ENCODE data around the gene CALN1.
"Not testable (repeated sequence)": the region's sequence is repeated elsewhere in the genome, so short reads cannot be mapped to it uniquely, and the experiment has no call there.

The CALN1 gene

GRCh38 chr7:72087926-72088325, 324.2 kb downstream of the CALN1 start:
- DNase-seq, result no peak

GRCh38 chr7:72080865-72081510, 331.1 kb downstream of the CALN1 start:
- DNase-seq, result no peak

GRCh38 chr7:72080341-72080766, 331.8 kb downstream of the CALN1 start:
- DNase-seq, result peak in 1 of 14 donors; percentile 18

GRCh38 chr7:72078856-72079255, 333.3 kb downstream of the CALN1 start:
- no peak for DNase-seq

GRCh38 chr7:72078301-72078700, 333.8 kb downstream of the CALN1 start:
- DNase-seq, result peak in 1 of 14 donors; percentile 72

GRCh38 chr7:72077786-72078185, 334.4 kb downstream of the CALN1 start:
- peak in 1 of 14 donors; percentile 26 for DNase-seq

- DNase-seq, result no peak
These were observed 339.2 kb downstream of the CALN1 start for GRCh38 chr7:72072901-72073300.

- DNase-seq, result peak in 1 of 14 donors; percentile 13
These were observed 342.9 kb downstream of the CALN1 start for GRCh38 chr7:72069263-72069662.

GRCh38 chr7:72065764-72066163, 346.4 kb downstream of the CALN1 start:
- not testable (repeated sequence) for DNase-seq

- no peak for DNase-seq
These were observed 347.2 kb downstream of the CALN1 start for GRCh38 chr7:72064916-72065315.

GRCh38 chr7:72063330-72063729, 348.8 kb downstream of the CALN1 start:
- DNase-seq, result peak in 1 of 14 donors; percentile 18

- DNase-seq, result no peak
These were observed 349.5 kb downstream of the CALN1 start for GRCh38 chr7:72062666-72063065.

GRCh38 chr7:72059925-72060324, 352.2 kb downstream of the CALN1 start:
- DNase-seq, result no peak

- no peak for DNase-seq
These were observed 353.6 kb downstream of the CALN1 start for GRCh38 chr7:72058579-72058978.

GRCh38 chr7:72057796-72058195, 354.3 kb downstream of the CALN1 start:
- DNase-seq, result no peak

GRCh38 chr7:72057231-72057630, 354.9 kb downstream of the CALN1 start:
- DNase-seq, result no peak

- no peak for DNase-seq
These were observed 356.7 kb downstream of the CALN1 start for GRCh38 chr7:72055426-72055825.

GRCh38 chr7:72053292-72053691, 358.8 kb downstream of the CALN1 start:
- no peak for DNase-seq

- DNase-seq, result no peak
These were observed 363.7 kb downstream of the CALN1 start for GRCh38 chr7:72048420-72048819.

- no peak for DNase-seq
These were observed 369.3 kb downstream of the CALN1 start for GRCh38 chr7:72042855-72043254.

GRCh38 chr7:72040641-72041040, 371.5 kb downstream of the CALN1 start:
- DNase-seq, result no peak

GRCh38 chr7:72039460-72039859, 372.7 kb downstream of the CALN1 start:
- no peak for DNase-seq

- DNase-seq, result no peak
These were observed 374.0 kb downstream of the CALN1 start for GRCh38 chr7:72038022-72038732.

GRCh38 chr7:72037516-72037915, 374.6 kb downstream of the CALN1 start:
- no peak for DNase-seq
